Liver (tissue), 9 donors: Measurements from ENCODE around the gene THRB. TPM values are rescaled to one million over a fixed set of nuclear protein-coding genes. Genes with fewer than 3 reads are reported as not detected.

Source experiments
- DNase-seq: peaks from one replicate; pipeline ENCODE4 v3.0.0-alpha.2; 2017; ENCODE audit warnings: low spot score
- H3K27ac ChIP-seq, 2 donors: one replicate each; pipeline ENCODE4 v1.7.0; 2013; ENCODE audit warnings: inconsistent platforms in 2 of 2, low read length in 2 of 2, control low read depth in 1 of 2, low read depth in 1 of 2, mild to moderate bottlenecking in 1 of 2
- H3K27me3 ChIP-seq, 4 donors: one replicate each; pipeline versions ENCODE4 v1.6.1 to v1.7.0; 2013; ENCODE audit warnings: low read length in 3 of 4, inconsistent platforms in 1 of 4, mild to moderate bottlenecking in 1 of 4, moderate library complexity in 1 of 4; ENCODE audit not compliant: control insufficient read depth in 4 of 4, insufficient read depth in 4 of 4
- H3K36me3 ChIP-seq, 4 donors: one replicate each; pipeline versions ENCODE4 v1.6.1 to v1.7.0; 2013; ENCODE audit warnings: low read length in 3 of 4, mild to moderate bottlenecking in 3 of 4, low read depth in 1 of 4, moderate library complexity in 1 of 4; ENCODE audit not compliant: control insufficient read depth in 4 of 4, insufficient read depth in 3 of 4
- H3K4me1 ChIP-seq, 4 donors: one replicate each; pipeline versions ENCODE4 v1.6.1 to v1.7.0; 2013; ENCODE audit warnings: low read length in 3 of 4, mild to moderate bottlenecking in 3 of 4, moderate library complexity in 1 of 4; ENCODE audit not compliant: control insufficient read depth in 4 of 4, insufficient read depth in 4 of 4
- H3K4me3 ChIP-seq, 3 donors: one replicate each; pipeline versions ENCODE4 v1.6.1 to v1.7.0; 2013; ENCODE audit warnings: low read length in 3 of 3, control low read depth in 1 of 3, low read depth in 1 of 3, mild to moderate bottlenecking in 1 of 3
- H3K9ac ChIP-seq, 2 donors: one replicate each; pipeline ENCODE4 v1.7.0; 2013; ENCODE audit warnings: low read length in 2 of 2, mild to moderate bottlenecking in 2 of 2, moderate library complexity in 2 of 2, control low read depth in 1 of 2, low read depth in 1 of 2
- H3K9me3 ChIP-seq, 4 donors: one replicate each; pipeline versions ENCODE4 v1.6.1 to v1.7.0; 2013; ENCODE audit warnings: low read length in 3 of 4; ENCODE audit not compliant: control insufficient read depth in 4 of 4
- EGR1 ChIP-seq, 2 donors: IDR thresholded peaks; 2 replicates each; pipeline ENCODE4 v1.6.1; 2016 to 2018; ENCODE audit warnings: antibody characterized with exemption in 2 of 2, low read depth in 2 of 2
- FOXA1 ChIP-seq: IDR thresholded peaks from 2 replicates; pipeline ENCODE4 v1.6.1; 2016; ENCODE audit warnings: antibody characterized with exemption
- FOXA2 ChIP-seq: IDR thresholded peaks from 2 replicates; pipeline ENCODE4 v1.6.1; 2016; ENCODE audit warnings: antibody characterized with exemption
- GABPA ChIP-seq, 2 donors: IDR thresholded peaks in 1 of 2; conservative IDR thresholded peaks in 1 of 2; 2 replicates each; pipeline ENCODE4 v1.6.1; 2016; ENCODE audit warnings: antibody characterized with exemption in 2 of 2, mild to moderate bottlenecking in 1 of 2, moderate library complexity in 1 of 2
- HNF4A ChIP-seq, 2 donors: conservative IDR thresholded peaks; 2 replicates each; pipeline ENCODE4 v1.6.1; 2016; ENCODE audit warnings: antibody characterized with exemption in 2 of 2, mild to moderate bottlenecking in 2 of 2
- HNF4G ChIP-seq: IDR thresholded peaks from 2 replicates; pipeline ENCODE4 v1.6.1; 2016; ENCODE audit warnings: antibody characterized with exemption
- JUND ChIP-seq, 2 donors: IDR thresholded peaks; 2 replicates each; pipeline ENCODE4 v1.6.1; 2016; ENCODE audit warnings: antibody characterized with exemption in 2 of 2
- NR2F2 ChIP-seq: IDR thresholded peaks from 2 replicates; pipeline ENCODE4 v1.6.1; 2016; ENCODE audit warnings: antibody characterized with exemption
- RAD21 ChIP-seq, 2 donors: IDR thresholded peaks; 2 replicates each; pipeline ENCODE4 v1.6.1; 2016; ENCODE audit warnings: antibody characterized with exemption in 2 of 2, mild to moderate bottlenecking in 2 of 2
- SP1 ChIP-seq: IDR thresholded peaks from 2 replicates; pipeline ENCODE4 v1.6.1; 2018; ENCODE audit warnings: antibody characterized with exemption, mild to moderate bottlenecking
- TAF1 ChIP-seq: conservative IDR thresholded peaks from 2 replicates; pipeline ENCODE4 v1.6.1; 2016; ENCODE audit warnings: antibody characterized with exemption, mild to moderate bottlenecking
- YY1 ChIP-seq: IDR thresholded peaks from 2 replicates; pipeline ENCODE4 v1.6.1; 2016; ENCODE audit warnings: antibody characterized with exemption, mild to moderate bottlenecking
- WGBS: extraction: QIAGEN DNeasy Blood & Tissue Kit; methylation state at CpG from one replicate; pipeline ENCODE4 v1.1.7; 2013; 5-methylcytosine and 5-hydroxymethylcytosine counted together
- polyA plus RNA-seq, 2 donors: library from polyadenylated mRNA; stranded (reverse) in 1 of 2; unstranded in 1 of 2; fragments of 200-250 nt in 1 of 2; fragments of >200 nt in 1 of 2; fragmentation: Nextera tagmentation in 1 of 2; extraction: Ambion mirVana in 1 of 2; gene quantifications; one replicate each; pipeline versions ENCODE4 v1.2.1 to v1.2.3, GENCODE V29; 2013 to 2015
- total RNA-seq, 2 donors: library from RNA; depleted of rRNA; stranded (reverse); fragments of >200 nt; gene quantifications; one replicate each; pipeline ENCODE4 v1.2.3, GENCODE V29; 2014
- TF ChIP-seq, protein P1 (sequence below): fragments of 150-350 bp; IDR thresholded peaks from 2 replicates; pipeline ENCODE4 v1.5.1; 2017; ENCODE audit warnings: improper control_type of control experiment, low read depth, low read length; ENCODE audit not compliant: missing input control
- TF ChIP-seq, protein P2 (sequence below): IDR thresholded peaks from 2 replicates; pipeline ENCODE4 v1.6.1; 2016; ENCODE audit warnings: antibody characterized with exemption
- TF ChIP-seq, protein P3 (sequence below): IDR thresholded peaks from 2 replicates; pipeline ENCODE4 v1.6.1; 2016; ENCODE audit warnings: antibody characterized with exemption
- donor health status: healthy.
- donor health status: healthy.
- donor health status: healthy.
- donor health status: healthy.
- donor health status: healthy.

Gene THRB
- total and polyA plus RNA-seq, 4 donors: 5.9 to 23.9 (median 9.3) TPM

DNA sequence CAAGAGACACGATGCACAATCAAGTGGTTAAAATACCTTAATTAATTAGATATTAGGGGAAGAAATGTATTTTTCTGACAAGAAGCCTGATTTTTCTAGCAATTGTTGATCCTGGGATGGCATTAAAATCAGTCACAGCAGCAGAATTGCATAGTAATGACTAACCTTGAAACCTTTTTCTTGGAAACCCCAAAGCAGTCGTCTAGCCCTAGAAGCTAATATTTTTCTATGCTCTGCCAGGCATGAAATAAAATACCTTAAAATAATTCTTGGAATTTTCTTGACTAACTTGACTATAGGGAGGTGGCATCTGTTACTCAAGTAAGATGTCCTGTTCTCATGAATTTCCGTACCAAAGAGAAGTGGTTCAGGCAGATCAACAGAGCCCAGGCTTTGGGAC is 204.1 kb downstream of the THRB start:
- peaks cover 0 to 3% (median 0%) of the 10 kb centered on the region in 4 donors for H3K4me1 ChIP-seq
- no peak overlapping the region for H3K27ac ChIP-seq
- H3K36me3 ChIP-seq: peaks cover 0 to 10% (median 8%) of the 10 kb centered on the region in 4 donors
- TF ChIP-seq FOXA2 (no peak), FOXA1 (no peak), JUND (IDR thresholded peaks at IDR 0.05) (no peak), RAD21 (IDR thresholded peaks at IDR 0.05) (no peak), HNF4A (conservative IDR thresholded peaks at IDR 0.05) (no peak), GABPA (IDR thresholded peaks at IDR 0.05 in 1 of 2, conservative IDR thresholded peaks at IDR 0.05 in 1 of 2) (no peak), NR2F2 (no peak), YY1 (no peak), SP1 (no peak), EGR1 (IDR thresholded peaks at IDR 0.05; ENCODE audit: low read depth in 2 of 2) (no peak), HNF4G (no peak)
- TF ChIP-seq, protein P1, sequence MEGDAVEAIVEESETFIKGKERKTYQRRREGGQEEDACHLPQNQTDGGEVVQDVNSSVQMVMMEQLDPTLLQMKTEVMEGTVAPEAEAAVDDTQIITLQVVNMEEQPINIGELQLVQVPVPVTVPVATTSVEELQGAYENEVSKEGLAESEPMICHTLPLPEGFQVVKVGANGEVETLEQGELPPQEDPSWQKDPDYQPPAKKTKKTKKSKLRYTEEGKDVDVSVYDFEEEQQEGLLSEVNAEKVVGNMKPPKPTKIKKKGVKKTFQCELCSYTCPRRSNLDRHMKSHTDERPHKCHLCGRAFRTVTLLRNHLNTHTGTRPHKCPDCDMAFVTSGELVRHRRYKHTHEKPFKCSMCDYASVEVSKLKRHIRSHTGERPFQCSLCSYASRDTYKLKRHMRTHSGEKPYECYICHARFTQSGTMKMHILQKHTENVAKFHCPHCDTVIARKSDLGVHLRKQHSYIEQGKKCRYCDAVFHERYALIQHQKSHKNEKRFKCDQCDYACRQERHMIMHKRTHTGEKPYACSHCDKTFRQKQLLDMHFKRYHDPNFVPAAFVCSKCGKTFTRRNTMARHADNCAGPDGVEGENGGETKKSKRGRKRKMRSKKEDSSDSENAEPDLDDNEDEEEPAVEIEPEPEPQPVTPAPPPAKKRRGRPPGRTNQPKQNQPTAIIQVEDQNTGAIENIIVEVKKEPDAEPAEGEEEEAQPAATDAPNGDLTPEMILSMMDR: no peak
- TF ChIP-seq, protein P2, sequence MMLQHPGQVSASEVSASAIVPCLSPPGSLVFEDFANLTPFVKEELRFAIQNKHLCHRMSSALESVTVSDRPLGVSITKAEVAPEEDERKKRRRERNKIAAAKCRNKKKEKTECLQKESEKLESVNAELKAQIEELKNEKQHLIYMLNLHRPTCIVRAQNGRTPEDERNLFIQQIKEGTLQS: no peak
- TF ChIP-seq, protein P3, sequence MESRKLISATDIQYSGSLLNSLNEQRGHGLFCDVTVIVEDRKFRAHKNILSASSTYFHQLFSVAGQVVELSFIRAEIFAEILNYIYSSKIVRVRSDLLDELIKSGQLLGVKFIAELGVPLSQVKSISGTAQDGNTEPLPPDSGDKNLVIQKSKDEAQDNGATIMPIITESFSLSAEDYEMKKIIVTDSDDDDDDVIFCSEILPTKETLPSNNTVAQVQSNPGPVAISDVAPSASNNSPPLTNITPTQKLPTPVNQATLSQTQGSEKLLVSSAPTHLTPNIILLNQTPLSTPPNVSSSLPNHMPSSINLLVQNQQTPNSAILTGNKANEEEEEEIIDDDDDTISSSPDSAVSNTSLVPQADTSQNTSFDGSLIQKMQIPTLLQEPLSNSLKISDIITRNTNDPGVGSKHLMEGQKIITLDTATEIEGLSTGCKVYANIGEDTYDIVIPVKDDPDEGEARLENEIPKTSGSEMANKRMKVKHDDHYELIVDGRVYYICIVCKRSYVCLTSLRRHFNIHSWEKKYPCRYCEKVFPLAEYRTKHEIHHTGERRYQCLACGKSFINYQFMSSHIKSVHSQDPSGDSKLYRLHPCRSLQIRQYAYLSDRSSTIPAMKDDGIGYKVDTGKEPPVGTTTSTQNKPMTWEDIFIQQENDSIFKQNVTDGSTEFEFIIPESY: no peak
- no peak overlapping the region for H3K4me3 ChIP-seq
- DNase-seq: no peak
- H3K27me3 ChIP-seq: no peaks in the 10 kb centered on the region
- H3K9ac ChIP-seq: no peak overlapping the region
- WGBS: 76% methylated on average over 3 of the region's 3 CpGs
- H3K9me3 ChIP-seq: peaks cover 0 to 8% (median 8%) of the 10 kb centered on the region in 4 donors

DNA sequence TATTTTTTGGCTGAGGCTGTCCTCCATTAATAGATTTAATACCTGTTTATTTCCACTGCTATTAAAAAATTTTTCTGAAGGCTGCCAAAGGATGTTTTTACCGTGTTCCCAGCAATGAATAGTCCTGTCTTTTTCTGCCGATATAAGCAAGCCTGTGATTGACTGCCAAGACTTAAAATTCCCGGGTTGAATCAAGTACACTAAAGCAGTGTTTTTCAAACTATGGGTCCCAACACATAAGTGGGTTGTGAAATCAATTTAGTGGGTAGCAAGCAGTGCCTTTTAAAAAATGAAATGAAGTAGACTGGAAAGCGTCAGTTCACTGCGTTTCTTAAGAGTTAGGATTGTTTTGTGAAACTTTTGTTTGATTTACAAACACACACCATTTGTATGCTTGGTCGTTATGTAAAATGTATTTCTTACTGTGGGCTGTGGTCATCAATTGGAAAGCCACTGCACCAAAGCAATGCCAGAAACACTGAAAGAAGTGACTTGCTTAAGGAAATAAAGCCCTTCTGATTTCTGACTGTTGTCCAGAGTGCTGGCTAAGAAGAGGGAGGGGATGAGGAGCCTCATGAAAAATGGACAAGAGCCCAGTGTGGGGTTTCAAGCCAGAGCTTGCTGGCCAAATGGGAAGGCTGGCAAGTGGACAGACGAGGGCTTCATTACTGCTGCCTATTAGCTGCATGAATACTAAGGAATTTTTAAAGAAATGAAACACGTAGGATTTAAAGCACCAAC is 206.0 kb downstream of the THRB start:
- peaks cover 0 to 3% (median 0%) of the 10 kb centered on the region in 4 donors for H3K4me1 ChIP-seq
- H3K36me3 ChIP-seq: peaks cover 0 to 2% (median under 1%) of the 10 kb centered on the region in 4 donors
- no peak overlapping the region for H3K9ac ChIP-seq
- no peak for DNase-seq
- no peak overlapping the region for H3K4me3 ChIP-seq
- no peaks in the 10 kb centered on the region for H3K9me3 ChIP-seq
- TF ChIP-seq TAF1: no peak
- no peak for TF ChIP-seq NR2F2
- TF ChIP-seq, protein P3: no peak
- TF ChIP-seq YY1: peak; percentile 9
- H3K27ac ChIP-seq: no peak overlapping the region
- WGBS: 47% methylated on average over 8 of the region's 8 CpGs
- H3K27me3 ChIP-seq: no peaks in the 10 kb centered on the region
